Astrocyte (in vitro differentiated cells and primary cell): ENCODE data around the gene VWC2. TPM values are rescaled to one million over a fixed set of nuclear protein-coding genes. Genes with fewer than 3 reads are reported as not detected.

Experiments
- DNase-seq: peaks from one replicate; pipeline ENCODE4 v3.0.0-alpha.2; 2010; ENCODE audit warnings: low read depth
- FAIRE-seq: peaks from 2 replicates; lab custom pipeline; 2011; peaks lifted over from hg19 to GRCh38; lab: Jason Lieb, UNC
- H2AFZ ChIP-seq: 2 replicates; pipeline ENCODE4 v1.6.0; 2012; ENCODE audit warnings: low read depth, low read length, inconsistent platforms
- H3K27ac ChIP-seq: 2 replicates; pipeline ENCODE4 v1.5.1; 2011; ENCODE audit warnings: low read depth, low read length, inconsistent platforms
- H3K27me3 ChIP-seq: 2 replicates; pipeline ENCODE4 v1.6.0; 2011; ENCODE audit warnings: low read length, inconsistent platforms; ENCODE audit not compliant: insufficient read depth
- H3K36me3 ChIP-seq: 2 replicates; pipeline ENCODE4 v1.5.1; 2011; ENCODE audit warnings: low read length, inconsistent platforms; ENCODE audit not compliant: insufficient read depth
- H3K4me1 ChIP-seq: 2 replicates; pipeline ENCODE4 v1.5.1; 2011; ENCODE audit warnings: low read length, inconsistent platforms; ENCODE audit not compliant: insufficient read depth
- H3K4me2 ChIP-seq: 2 replicates; pipeline ENCODE4 v1.6.0; 2012; ENCODE audit warnings: low read length, inconsistent platforms
- H3K4me3 ChIP-seq: 2 replicates; pipeline ENCODE4 v1.5.1; 2011; ENCODE audit warnings: low read depth, mild to moderate bottlenecking, low read length, inconsistent platforms; ENCODE audit not compliant: insufficient read depth
- H3K79me2 ChIP-seq: 2 replicates; pipeline ENCODE4 v1.6.0; 2012; ENCODE audit warnings: mild to moderate bottlenecking, low read length, inconsistent platforms; ENCODE audit not compliant: insufficient read depth
- H3K9ac ChIP-seq: 2 replicates; pipeline ENCODE4 v1.6.0; 2012; ENCODE audit warnings: mild to moderate bottlenecking, low read length, inconsistent platforms
- H3K9me3 ChIP-seq: 2 replicates; pipeline ENCODE4 v1.5.1; 2012; ENCODE audit warnings: low read depth, mild to moderate bottlenecking, low read length, inconsistent platforms; ENCODE audit not compliant: insufficient read depth
- H4K20me1 ChIP-seq: 2 replicates; pipeline ENCODE4 v1.6.0; 2012; ENCODE audit warnings: low read length, inconsistent platforms; ENCODE audit not compliant: insufficient read depth
- H3K27ac Mint-ChIP-seq: one replicate; pipeline ENCODE4 v1.8.0; 2021; ENCODE audit warnings: mild to moderate bottlenecking, mixed read lengths; ENCODE audit not compliant: unreplicated experiment
- H3K27me3 Mint-ChIP-seq: one replicate; pipeline ENCODE4 v1.8.0; 2021; ENCODE audit warnings: low read depth, mixed read lengths; ENCODE audit not compliant: unreplicated experiment
- H3K36me3 Mint-ChIP-seq: one replicate; pipeline ENCODE4 v1.8.0; 2021; ENCODE audit warnings: low read depth, mixed read lengths; ENCODE audit not compliant: unreplicated experiment
- H3K4me1 Mint-ChIP-seq: one replicate; pipeline ENCODE4 v1.8.0; 2021; ENCODE audit warnings: low read depth, mixed read lengths; ENCODE audit not compliant: unreplicated experiment
- H3K4me3 Mint-ChIP-seq: one replicate; pipeline ENCODE4 v1.8.0; 2021; ENCODE audit warnings: mild to moderate bottlenecking, moderate library complexity, mixed read lengths; ENCODE audit not compliant: unreplicated experiment
- H3K9me3 Mint-ChIP-seq: one replicate; pipeline ENCODE4 v1.8.0; 2021; ENCODE audit warnings: mild to moderate bottlenecking, mixed read lengths; ENCODE audit not compliant: unreplicated experiment
- CTCF ChIP-seq: IDR thresholded peaks from 2 replicates; pipeline ENCODE4 v1.5.1; 2011; ENCODE audit warnings: low read depth, mild to moderate bottlenecking, inconsistent platforms, low read length, moderate library complexity; ENCODE audit not compliant: insufficient read depth
- EZH2 ChIP-seq: IDR thresholded peaks from 2 replicates; pipeline ENCODE4 v1.6.1; 2012; ENCODE audit warnings: mild to moderate bottlenecking, low read length, inconsistent platforms; ENCODE audit not compliant: insufficient read depth
- total RNA-seq: library from RNA; stranded (reverse); gene quantifications from 2 replicates; pipeline ENCODE4 v1.2.1, GENCODE V29; 2021

The VWC2 gene
- total RNA-seq, 1 donor from 2014 or later: not detected

GRCh38 chr7:49875336-49875735 is 101.9 kb downstream of the VWC2 start:
- Histone ChIP-seq H2AFZ (no peak overlapping the region), H3K4me1 (no peaks in the 10 kb centered on the region), H4K20me1 (no peaks in the 10 kb centered on the region), H3K27ac (no peak overlapping the region), H3K27me3 (no peaks in the 10 kb centered on the region), H3K4me3 (no peak overlapping the region), H3K36me3 (no peaks in the 10 kb centered on the region), H3K9me3 (no peaks in the 10 kb centered on the region), H3K4me2 (no peak overlapping the region), H3K79me2 (no peaks in the 10 kb centered on the region), H3K9ac (no peak overlapping the region)
- FAIRE-seq (no peak), DNase-seq (no peak)
- no peaks in the 10 kb centered on the region for H3K36me3 Mint-ChIP-seq
- no peak overlapping the region for H3K27ac Mint-ChIP-seq
- no peaks in the 10 kb centered on the region for H3K4me1 Mint-ChIP-seq
- H3K9me3 Mint-ChIP-seq: no peaks in the 10 kb centered on the region
- TF ChIP-seq CTCF (no peak), EZH2 (no peak)
- H3K4me3 Mint-ChIP-seq: no peak overlapping the region
- H3K27me3 Mint-ChIP-seq: no peaks in the 10 kb centered on the region

GRCh38 chr7:49876202-49876601 is 102.8 kb downstream of the VWC2 start:
- no peak for DNase-seq
- no peaks in the 10 kb centered on the region for H3K27me3 Mint-ChIP-seq
- TF ChIP-seq CTCF (no peak), EZH2 (no peak)
- Histone ChIP-seq H3K36me3 (no peaks in the 10 kb centered on the region), H2AFZ (no peak overlapping the region), H3K4me3 (no peak overlapping the region), H3K27ac (no peak overlapping the region), H3K9me3 (no peaks in the 10 kb centered on the region), H3K9ac (no peak overlapping the region), H4K20me1 (no peaks in the 10 kb centered on the region), H3K79me2 (no peaks in the 10 kb centered on the region), H3K27me3 (no peaks in the 10 kb centered on the region), H3K4me1 (no peaks in the 10 kb centered on the region), H3K4me2 (no peak overlapping the region)
- no peaks in the 10 kb centered on the region for H3K36me3 Mint-ChIP-seq
- H3K9me3 Mint-ChIP-seq: no peaks in the 10 kb centered on the region
- FAIRE-seq: no peak
- H3K4me1 Mint-ChIP-seq: no peaks in the 10 kb centered on the region
- no peak overlapping the region for H3K27ac Mint-ChIP-seq
- H3K4me3 Mint-ChIP-seq: no peak overlapping the region

- H3K27ac ChIP-seq: no peak overlapping the region
- H3K9me3 ChIP-seq: no peaks in the 10 kb centered on the region
- no peaks in the 10 kb centered on the region for H4K20me1 ChIP-seq
- DNase-seq (no peak), FAIRE-seq (no peak)
- H3K79me2 ChIP-seq: no peaks in the 10 kb centered on the region
- no peaks in the 10 kb centered on the region for H3K36me3 ChIP-seq
- Mint-ChIP-seq H3K36me3 (no peaks in the 10 kb centered on the region), H3K4me1 (no peaks in the 10 kb centered on the region), H3K9me3 (peaks cover 2% of the 10 kb centered on the region), H3K27me3 (no peaks in the 10 kb centered on the region), H3K4me3 (no peak overlapping the region), H3K27ac (no peak overlapping the region)
- H3K4me2 ChIP-seq: no peak overlapping the region
- no peak for TF ChIP-seq EZH2
- no peak for TF ChIP-seq CTCF
- no peak overlapping the region for H3K4me3 ChIP-seq
- no peaks in the 10 kb centered on the region for H3K27me3 ChIP-seq
- H3K4me1 ChIP-seq: no peaks in the 10 kb centered on the region
- no peak overlapping the region for H2AFZ ChIP-seq
- no peak overlapping the region for H3K9ac ChIP-seq
Observed at GRCh38 chr7:49878089-49878488, 104.7 kb downstream of the VWC2 start.
